ENCODE measurements around the gene MSANTD1.

The MSANTD1 gene

GRCh38 chr4:3248811-3249661, at the start of gene MSANTD1:
Gene MSANTD1 (plus strand): TSS chr4:3249159. CDS start chr4:3249223, 64 bp downstream.
- no peak for DNase-seq

DNA sequence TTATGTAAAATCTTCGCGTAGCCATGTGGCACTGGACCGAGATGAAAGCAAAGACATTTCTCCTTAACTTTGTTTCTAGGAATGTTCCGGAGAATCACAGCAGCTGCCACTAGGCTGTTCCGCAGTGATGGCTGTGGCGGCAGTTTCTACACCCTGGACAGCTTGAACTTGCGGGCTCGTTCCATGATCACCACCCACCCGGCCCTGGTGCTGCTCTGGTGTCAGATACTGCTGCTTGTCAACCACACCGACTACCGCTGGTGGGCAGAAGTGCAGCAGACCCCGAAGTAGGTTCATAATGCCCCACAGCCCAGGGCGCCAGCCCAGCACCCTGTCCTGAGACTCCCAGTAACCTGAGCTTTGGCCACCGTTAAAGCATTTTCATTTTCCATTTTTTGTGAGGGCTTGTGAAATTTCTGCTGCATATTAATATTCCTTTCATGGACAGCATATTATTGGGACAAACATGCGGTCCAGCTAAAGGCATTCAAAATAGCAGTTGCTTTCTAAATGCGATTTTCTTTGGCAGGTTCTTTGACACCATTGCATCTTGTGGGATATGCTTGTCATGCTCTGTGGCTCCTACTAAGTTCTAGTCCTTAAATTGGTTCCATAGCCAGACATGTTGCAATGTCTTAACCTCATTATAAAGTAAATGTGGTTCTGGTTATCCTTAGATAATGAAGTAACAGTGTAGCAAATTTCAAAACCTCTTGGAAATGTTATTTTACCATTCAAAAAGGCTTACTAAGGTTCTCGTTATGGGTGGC, 49.1 kb upstream of the MSANTD1 start:
- no peak for DNase-seq

GRCh38 chr4:3200423-3201090, 48.4 kb upstream of the MSANTD1 start:
- DNase-seq = no peak

DNA sequence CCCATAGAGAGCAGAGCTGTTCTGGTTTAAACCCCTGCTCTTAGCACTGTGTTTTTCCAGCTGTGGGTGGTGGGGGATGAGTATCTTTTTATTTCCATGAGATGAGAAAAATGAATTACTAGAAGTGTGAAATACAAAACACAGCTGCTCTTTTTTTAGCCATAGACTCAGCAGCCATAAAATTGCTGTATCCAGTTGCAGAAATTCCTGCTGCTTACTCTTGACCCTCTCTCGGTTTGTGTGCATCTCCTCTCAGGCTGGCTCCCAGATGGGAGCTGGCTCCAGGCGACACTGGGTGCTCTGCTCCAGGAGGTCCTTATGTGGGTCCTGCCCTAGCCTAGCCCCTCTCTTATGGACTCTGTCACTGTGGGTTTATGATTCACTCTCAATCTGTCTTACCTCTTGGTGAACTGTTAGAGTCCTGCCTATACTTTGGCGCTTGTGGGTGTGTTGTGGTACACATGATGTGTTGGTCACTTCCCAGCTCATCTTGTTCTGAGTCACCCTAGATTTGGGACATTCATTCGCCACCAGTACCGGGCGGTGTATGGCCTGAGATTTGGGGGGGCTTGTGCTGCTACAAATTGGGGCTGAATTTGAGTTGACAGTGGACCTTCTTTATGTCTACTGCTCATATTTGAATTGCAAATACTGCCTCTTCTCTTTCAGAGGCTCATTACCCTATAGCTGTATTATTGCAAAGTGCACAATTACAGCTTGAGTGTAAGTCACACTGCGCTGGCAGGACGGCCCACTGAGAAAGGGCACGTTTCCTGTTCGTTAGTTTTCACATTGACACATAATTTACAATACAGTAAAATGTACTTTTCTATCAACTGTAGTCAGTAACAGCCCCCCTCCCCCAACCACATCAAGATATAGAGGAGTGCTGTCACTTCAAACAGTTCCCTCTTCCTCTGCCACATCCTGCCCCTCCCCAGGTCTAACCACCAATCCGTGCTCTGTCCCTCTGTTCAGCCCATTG, 46.9 kb upstream of the MSANTD1 start:
- DNase-seq = no peak

- DNase-seq = no peak
Measured at GRCh38 chr4:3202836-3203820, 45.8 kb upstream of the MSANTD1 start.

- no peak for DNase-seq
Measured at GRCh38 chr4:3203971-3204431, 45.0 kb upstream of the MSANTD1 start.

DNA sequence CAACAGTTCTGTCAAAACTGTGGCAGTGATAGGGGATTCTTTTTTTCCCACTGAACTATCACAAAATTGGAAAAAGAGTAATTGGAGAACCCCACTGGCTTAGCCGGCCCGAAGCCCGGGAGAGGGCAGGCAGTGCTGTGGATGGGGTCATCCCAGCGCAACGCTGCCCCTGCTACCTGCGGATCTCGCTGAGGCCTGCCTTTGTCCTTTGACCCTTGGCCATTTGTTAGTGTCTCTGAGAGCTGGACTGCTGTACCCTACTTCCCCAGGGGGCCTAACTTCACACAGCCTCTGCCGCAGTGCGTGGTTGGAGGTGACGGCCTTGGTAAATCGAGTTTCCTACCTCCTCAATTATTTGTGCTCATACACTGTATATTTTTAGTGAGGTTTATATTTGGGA, 43.0 kb upstream of the MSANTD1 start:
- no peak for DNase-seq

DNA sequence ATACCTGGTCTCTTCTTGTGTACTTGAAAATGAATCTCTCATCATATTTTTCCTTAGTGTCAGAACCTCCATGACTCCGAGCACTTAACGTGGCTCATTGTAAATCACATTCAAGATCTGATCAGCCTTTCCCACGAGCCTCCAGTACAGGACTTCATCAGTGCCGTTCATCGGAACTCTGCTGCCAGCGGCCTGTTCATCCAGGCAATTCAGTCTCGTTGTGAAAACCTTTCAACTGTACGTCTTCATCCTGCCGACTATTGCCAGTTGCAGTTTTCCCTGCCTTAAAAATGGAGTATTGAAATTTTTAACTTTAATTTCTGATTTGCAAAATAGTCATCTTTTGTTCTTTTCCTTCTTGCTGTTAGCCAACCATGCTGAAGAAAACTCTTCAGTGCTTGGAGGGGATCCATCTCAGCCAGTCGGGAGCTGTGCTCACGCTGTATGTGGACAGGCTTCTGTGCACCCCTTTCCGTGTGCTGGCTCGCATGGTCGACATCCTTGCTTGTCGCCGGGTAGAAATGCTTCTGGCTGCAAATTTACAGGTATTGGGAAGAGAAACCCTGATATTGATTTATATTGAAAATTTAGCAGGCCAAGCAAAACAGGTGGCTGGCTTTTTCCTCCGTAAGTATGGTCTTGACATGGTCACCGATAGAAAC, 42.4 kb upstream of the MSANTD1 start:
- no peak for DNase-seq

GRCh38 chr4:3207531-3208037, 41.4 kb upstream of the MSANTD1 start:
- DNase-seq = no peak

- DNase-seq = no peak
Measured at GRCh38 chr4:3208826-3209225, 40.1 kb upstream of the MSANTD1 start.

DNA sequence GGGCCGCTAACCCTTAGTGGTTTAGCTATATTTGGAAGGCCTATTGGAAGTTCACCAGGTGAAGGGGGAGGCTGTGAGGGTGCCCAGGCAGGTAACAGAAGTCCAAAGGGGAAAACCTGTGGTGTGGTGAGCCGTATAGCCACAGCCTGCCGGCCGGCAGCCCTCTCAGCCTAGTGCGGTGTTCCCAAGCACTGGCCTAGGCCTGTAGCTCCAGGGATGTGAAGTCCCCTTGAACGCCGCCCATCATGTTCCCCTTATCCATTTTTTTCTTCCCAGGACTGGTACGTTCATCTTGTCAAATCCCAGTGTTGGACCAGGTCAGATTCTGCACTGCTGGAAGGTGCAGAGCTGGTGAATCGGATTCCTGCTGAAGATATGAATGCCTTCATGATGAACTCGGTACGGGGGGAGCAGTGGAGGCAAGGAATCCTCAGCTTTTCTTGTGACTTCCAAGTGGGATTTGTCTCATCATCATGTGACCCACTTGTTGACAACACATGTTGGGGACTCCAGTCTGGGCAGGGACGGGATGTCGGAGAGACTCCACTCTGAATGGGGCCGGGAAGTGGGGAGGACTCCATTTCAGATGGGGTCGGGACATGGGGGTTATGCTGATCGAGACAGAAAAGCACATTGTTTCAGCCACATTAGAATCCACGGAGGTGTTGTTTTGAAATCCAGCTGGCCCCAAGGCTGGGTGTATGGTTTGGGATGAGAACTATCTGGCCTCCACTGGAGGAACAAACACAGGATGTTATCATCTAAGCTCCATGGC, 39.2 kb upstream of the MSANTD1 start:
- DNase-seq = no peak

GRCh38 chr4:3210467-3210866, 38.5 kb upstream of the MSANTD1 start:
- DNase-seq = no peak

DNA sequence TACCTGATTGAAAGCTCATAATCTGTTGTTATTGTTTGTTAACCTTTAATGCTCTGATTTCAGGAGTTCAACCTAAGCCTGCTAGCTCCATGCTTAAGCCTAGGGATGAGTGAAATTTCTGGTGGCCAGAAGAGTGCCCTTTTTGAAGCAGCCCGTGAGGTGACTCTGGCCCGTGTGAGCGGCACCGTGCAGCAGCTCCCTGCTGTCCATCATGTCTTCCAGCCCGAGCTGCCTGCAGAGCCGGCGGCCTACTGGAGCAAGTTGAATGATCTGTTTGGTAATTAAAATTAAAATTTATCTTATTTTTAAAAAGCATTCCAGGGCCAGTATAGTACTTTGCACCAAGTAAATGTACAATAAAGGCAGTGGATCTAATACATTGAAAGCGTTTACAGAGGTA, 37.1 kb upstream of the MSANTD1 start:
- DNase-seq = no peak

- no peak for DNase-seq
Measured at GRCh38 chr4:3212391-3213105, 36.4 kb upstream of the MSANTD1 start.

GRCh38 chr4:3213106-3213425, 35.9 kb upstream of the MSANTD1 start:
- no peak for DNase-seq

- no peak for DNase-seq
Measured at GRCh38 chr4:3213661-3214250, 35.2 kb upstream of the MSANTD1 start.

DNA sequence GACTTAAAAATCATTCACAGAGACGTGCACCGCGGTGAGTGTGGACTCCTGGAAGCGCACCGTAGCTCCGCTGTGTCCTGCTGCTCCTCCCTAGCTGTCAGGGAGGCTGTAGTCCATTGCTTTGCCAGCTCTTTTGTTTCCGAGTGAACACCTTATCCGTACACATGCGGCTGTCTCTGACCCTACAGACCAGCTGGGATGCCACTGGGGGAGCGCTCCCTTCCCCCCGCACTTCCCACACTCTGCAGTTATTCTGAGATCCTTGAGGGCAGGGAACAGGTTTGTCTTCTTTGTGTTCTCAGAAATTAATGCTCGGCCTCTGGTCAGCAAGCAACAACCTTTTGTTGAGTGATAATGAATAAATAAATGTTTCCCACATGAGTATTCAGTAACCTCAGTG, 33.7 kb upstream of the MSANTD1 start:
- DNase-seq = no peak

GRCh38 chr4:3215733-3216132, 33.2 kb upstream of the MSANTD1 start:
- DNase-seq = no peak
